Smooth muscle cell of the brain vasculature (primary cell): ENCODE data around the gene KCNG1.

Source experiments
- DNase-seq: peaks from one replicate; pipeline ENCODE4 v3.0.0-alpha.2; 2012; ENCODE audit warnings: low read depth, low spot score

The KCNG1 gene

DNA sequence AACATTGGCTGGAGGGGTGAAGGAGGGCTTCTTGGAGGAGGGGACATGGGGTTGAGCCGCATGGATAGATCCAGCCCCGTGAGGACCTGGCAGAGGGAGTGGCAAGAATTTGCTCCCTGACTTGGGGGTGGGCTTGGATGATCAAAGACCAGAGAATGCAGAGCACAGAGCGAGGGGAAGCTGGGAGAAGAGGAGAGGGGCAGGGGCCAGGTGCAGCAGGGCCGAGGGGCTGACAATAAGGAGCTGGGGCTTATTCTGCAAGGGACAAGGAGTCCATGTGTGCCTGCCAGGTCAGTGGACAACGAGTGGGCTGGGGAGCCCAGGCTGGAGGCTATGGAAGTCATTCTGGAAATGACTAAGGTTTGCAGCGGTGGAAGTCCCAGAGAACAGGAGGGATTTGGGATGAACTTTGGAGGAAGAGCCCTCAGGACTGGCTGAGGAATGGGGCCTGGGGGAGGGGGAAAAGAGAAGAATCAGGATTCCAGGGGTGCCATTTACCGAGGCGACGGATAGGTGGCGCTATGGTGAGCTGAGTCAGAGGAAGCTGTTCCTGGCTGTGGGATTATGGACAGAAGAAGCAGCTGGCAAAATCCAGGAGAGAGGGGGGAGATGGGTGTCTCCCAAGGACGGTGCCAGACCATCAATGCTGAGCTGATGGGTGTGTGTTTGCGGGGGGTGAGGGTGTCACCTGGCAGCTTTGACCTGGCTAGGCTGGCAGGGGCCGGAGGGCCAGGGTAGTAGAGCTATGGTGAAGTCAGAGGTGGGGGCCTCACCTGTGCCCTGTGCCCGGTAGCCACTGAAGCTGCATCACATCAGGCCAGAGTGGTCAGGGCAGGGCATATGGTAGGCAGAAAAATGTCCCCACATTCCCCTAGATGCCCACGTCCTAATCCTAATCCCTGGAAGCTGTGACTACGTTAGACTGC lies 7.8 kb downstream of the KCNG1 start:
- DNase-seq: no peak

- no peak for DNase-seq
These were observed 9.2 kb downstream of the KCNG1 start for GRCh38 chr20:51013577-51014330.

- DNase-seq: no peak
These were observed 10.6 kb downstream of the KCNG1 start for GRCh38 chr20:51012357-51012756.

- no peak for DNase-seq
These were observed 11.4 kb downstream of the KCNG1 start for GRCh38 chr20:51011479-51011878.

DNA sequence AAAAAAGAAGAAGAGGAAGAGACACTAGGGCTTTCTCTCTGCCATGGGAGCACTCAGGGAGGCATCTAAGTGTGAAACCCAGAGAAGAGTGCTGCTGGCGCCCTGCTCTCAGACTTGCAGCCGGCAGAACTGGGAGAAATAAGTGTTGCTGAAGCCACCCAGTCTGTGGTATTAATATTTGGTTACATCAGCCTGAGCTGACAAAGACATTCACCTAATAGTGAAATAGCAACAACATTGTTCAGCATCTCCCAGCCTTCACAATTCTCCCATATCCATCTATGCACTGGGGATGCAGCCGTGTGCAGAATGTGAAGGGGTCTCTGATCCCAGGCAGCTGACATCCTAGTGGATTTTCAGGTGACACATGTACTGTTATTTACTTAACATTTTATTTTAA lies 12.0 kb downstream of the KCNG1 start:
- no peak for DNase-seq

DNA sequence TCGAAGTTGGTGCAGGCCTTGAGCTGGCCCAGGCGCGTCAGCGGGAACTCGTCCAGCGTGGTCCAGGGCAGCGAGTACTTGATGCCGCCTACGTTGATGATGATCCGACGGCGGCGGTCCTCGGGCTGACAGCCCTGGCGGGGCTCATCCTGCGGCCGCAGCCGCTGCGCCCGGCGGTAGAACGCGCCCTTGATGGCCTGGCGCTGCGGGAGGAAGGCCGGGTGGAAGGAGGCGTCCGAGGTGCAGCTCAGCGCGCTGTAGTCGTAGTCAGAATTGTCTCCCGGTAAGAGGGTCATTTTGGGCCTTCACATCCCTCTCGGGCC lies 12.9 kb downstream of the KCNG1 start:
- DNase-seq: no peak

DNA sequence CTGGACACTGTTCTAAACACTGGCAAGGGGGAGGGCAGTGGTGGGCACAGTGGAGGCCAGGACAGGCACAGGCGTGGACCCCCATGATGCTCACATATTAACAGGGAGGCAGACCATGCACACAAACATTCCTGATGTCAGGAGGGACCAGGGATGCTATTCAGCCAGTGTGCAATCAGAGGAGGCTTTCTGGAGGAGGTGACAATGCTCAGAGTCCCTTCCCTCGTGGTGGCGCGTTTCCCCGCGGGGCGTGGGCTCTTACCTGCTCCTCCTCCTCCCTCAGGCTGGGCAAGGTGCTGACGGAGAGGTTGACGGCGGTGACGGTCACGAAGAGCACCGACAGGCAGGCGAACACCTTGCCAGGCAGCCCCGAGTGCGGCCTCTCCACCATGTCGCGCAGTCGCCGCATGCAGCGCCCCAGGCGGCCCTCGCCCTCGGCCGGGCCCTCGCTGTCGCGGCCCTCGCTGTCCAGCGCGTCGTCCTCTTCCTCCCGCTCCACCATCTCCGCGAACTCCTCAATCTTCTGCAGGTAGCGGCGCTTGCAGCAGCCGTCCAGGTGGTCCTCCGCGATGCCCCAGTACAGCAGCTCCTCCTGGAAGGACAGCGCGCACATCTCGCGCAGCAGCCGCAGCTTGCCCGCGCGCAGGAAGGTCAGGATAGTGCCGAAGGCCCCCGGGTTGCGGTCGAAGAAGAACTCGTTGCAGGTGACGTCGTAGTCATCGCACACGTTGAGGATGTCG lies 13.4 kb downstream of the KCNG1 start:
- no peak for DNase-seq

- DNase-seq: no peak
These were observed 14.2 kb downstream of the KCNG1 start for GRCh38 chr20:51008718-51009117.

DNA sequence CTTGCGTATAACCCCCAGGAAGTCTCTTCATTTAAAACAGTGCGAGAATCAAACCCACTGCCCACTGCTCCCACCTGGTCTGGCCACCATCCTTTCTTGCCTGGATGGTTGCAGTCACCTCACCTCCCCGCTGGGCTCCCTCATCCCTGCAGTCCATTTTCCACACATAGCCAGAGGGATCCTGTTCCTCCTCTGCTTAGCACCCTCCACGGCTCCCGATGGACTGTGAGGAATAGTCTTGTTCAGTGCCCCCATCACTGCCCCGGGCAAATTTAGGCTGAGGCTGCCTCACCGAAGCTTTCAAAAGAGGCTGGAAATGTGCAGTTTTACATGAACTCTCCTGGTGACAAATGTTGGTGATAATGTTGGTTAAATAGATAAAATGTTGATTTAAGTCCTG lies 17.7 kb downstream of the KCNG1 start:
- no peak for DNase-seq

GRCh38 chr20:51004781-51005180 lies 18.1 kb downstream of the KCNG1 start:
- no peak for DNase-seq

DNA sequence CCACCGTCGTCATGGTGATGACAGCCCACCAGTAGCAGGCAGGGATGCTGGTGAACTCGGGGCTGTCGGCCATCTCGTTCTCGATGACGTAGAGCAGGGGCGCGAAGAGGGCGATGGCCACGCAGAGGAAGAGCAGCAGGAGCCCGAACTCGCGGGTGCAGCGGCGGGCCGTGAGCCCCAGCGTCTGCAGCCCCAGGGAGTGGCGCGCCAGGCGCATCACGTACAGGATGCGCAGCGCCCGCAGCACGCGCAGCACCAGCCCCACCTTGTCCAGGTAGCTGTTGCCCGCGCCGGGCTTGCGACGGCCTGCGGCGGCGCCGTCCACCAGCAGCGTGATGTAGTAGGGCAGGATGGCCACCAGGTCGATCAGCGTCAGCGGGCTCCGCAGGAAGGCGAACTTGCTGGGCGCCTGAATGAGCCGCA lies 18.6 kb downstream of the KCNG1 start:
- no peak for DNase-seq

DNA sequence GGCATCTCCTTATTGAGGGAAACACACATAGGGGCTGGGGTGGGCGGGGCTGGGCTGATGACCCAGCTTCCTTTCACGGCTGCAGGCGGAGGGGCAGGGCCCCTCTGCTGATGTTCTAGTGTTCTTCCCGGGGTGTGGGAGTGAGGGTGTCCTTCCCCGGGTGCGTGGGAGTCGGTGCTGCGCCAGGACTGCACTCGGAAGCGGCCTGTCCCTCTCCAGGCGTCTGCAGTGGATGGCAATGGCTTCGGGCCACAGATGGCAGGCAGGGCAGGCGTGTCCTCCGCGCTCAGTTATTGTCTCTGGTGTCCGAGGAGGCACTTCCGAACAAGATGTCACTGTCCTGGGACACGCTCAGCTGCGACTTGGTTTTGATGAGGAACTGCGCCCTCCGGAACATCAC lies 19.2 kb downstream of the KCNG1 start:
- no peak for DNase-seq

DNA sequence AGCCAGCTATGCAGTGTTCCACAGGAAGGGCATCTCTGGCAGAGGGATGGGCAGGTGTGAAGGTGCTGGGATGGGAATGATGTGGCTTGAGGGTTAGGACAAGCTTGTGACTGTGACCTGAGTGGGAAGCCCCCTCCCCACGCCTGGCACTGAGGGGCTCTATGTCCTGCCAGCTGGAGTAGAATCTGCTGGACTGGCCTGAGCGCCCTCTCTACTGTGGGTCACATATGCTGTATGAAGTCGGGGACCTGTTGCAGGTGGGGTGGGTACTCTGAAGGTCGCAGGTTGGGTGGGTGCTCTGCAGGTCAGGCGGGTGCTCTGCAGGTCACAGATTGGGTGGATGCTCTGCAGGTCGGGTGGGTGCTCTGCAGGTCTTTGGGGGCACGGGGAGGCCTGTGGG lies 20.3 kb downstream of the KCNG1 start:
- no peak for DNase-seq

DNA sequence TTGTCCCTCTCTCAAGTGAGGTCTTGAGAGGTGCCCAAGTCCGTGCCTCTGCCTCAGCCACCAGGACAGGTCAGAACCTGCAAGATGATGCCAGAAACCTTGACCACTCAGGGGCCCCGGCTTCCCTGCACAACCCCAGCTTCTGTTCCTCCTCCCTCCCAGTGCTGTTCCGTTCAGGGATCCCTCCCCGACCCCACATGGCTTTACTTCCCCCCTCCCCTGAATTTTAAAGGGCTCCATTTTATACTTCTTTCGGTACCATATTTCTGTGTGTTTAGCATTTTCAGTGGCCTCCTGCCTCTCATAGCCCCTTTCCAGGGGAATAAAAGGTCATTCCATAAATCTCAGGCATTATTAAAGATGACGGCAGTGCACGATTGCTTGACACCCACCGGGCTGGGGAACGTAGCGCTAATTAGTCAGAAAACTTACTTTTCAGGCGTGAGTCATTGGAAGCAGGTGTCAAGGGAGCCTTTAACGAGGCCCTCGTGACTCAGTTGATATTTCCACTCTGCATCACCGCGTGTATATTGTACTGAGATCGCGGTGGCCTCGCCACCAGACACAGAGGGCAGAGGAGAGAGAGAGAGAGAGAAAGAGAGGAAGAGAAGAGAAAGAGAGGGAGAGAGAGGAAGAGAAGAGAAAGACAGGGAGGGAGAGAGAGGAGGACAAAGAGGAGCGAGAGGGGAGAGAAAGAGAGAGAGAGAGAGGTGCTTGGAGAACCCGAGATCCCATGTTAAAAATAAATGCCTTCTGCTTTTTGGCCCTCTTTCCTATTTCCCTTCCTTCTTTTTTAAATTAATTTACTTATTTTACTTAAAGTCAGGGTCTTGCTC lies 21.3 kb downstream of the KCNG1 start:
- no peak for DNase-seq

GRCh38 chr20:50999355-50999754 lies 23.6 kb downstream of the KCNG1 start:
- DNase-seq: no peak

- no peak for DNase-seq
These were observed 25.7 kb downstream of the KCNG1 start for GRCh38 chr20:50996901-50997865.

GRCh38 chr20:50995506-50995905 lies 27.4 kb downstream of the KCNG1 start:
- DNase-seq: no peak

- DNase-seq: no peak
These were observed 29.0 kb downstream of the KCNG1 start for GRCh38 chr20:50993876-50994275.

DNA sequence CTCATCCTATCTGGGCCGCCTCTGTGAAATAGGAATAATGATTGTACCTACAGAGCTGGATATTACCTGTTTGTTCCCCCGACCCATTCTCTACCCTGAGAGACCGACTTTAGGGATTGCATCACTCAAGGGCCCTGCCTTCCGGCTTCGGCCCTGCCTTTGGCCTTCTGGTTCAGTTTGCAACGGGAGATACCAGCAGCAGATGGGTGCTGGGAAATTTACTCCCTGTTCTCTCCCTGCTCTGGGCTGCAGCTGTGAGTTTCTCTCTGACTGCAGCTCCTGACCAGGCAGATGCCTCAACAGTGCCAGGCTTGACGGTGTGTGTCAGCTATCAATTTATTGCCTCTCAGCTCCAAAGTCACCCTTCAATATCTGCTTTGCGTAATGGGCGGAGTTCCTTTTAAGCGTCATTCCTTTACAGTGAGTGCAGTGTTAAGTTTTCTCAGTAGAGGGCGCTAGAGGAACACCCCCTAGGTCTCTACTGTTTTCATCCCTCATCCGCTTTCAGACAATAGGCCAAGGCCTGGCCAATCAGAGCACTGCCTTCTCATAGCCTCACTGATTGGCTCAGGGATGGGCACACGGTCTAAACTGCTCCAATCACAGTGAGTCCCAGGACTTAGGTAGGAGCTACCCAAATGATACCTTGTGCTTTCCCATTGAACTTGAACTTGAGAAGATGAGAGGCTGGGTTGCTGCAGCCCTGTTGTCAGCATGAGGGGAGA lies 30.0 kb downstream of the KCNG1 start:
- no peak for DNase-seq

DNA sequence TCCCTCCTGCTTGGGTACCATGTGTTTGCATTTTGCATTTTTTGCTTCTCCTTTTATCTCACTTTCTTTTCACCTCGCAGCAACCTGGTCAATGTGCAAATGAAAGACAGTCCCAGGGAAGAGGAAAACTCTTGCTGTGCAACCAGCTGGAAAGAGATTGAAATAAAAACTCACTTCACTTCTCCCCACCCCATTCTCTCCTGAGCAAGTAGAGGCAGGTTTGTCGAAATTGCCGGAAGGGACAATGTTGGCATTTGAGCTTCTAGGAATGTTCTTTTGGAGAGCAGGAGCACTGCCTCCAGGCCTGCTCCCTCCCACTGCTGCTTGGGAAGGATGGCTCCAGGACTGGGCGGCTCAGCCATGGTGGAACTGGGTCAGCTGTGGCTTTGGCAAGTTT lies 30.6 kb downstream of the KCNG1 start:
- DNase-seq: no peak
